NOMO-1 treated with DMSO at 0.1 percent for 48 hours (cell line): ENCODE measurements around the gene ESF1.
A peak's percentile ranks its signal among the peaks of the same experiment; 100 is the strongest.
"Not testable (repeated sequence)": the region's sequence is repeated elsewhere in the genome, so short reads cannot be mapped to it uniquely, and the experiment has no call there.

Source experiments
- DNase-seq: peaks from one replicate; lab custom pipeline; 2025; ENCODE audit not compliant: unreplicated experiment; lab: John Stamatoyannopoulos, UW

Gene ESF1

GRCh38 chr20:13745784-13746183 is 38.9 kb downstream of the ESF1 start:
- DNase-seq: no peak

- DNase-seq: no peak
Observed at GRCh38 chr20:13744352-13744751, 40.4 kb downstream of the ESF1 start.

- DNase-seq: no peak
Observed at GRCh38 chr20:13741879-13742278, 42.8 kb downstream of the ESF1 start.

- DNase-seq: no peak
Observed at GRCh38 chr20:13739731-13740649, 44.7 kb downstream of the ESF1 start.

- DNase-seq: not testable (repeated sequence)
Observed at GRCh38 chr20:13738187-13738586, 46.5 kb downstream of the ESF1 start.

GRCh38 chr20:13736436-13737191 is 48.1 kb downstream of the ESF1 start:
- no peak for DNase-seq

- no peak for DNase-seq
Observed at GRCh38 chr20:13735826-13736225, 48.9 kb downstream of the ESF1 start.

- peak; percentile 64 for DNase-seq
Observed at GRCh38 chr20:13723011-13723410, 61.7 kb downstream of the ESF1 start.

GRCh38 chr20:13718171-13718570 is 66.5 kb downstream of the ESF1 start:
- no peak for DNase-seq

GRCh38 chr20:13717631-13718044 is 67.1 kb downstream of the ESF1 start:
- peak; percentile 20 for DNase-seq

- DNase-seq: no peak
Observed at GRCh38 chr20:13715171-13715570, 69.5 kb downstream of the ESF1 start.

- no peak for DNase-seq
Observed at GRCh38 chr20:13708234-13708633, 76.5 kb downstream of the ESF1 start.

GRCh38 chr20:13703265-13703664 is 81.5 kb downstream of the ESF1 start:
- DNase-seq: no peak

- no peak for DNase-seq
Observed at GRCh38 chr20:13701486-13701885, 83.2 kb downstream of the ESF1 start.

- no peak for DNase-seq
Observed at GRCh38 chr20:13700761-13701160, 84.0 kb downstream of the ESF1 start.

GRCh38 chr20:13694420-13695150 is 90.1 kb downstream of the ESF1 start:
- DNase-seq: no peak

GRCh38 chr20:13692802-13693736 is 91.7 kb downstream of the ESF1 start:
- no peak for DNase-seq

- DNase-seq: no peak
Observed at GRCh38 chr20:13690943-13691342, 93.8 kb downstream of the ESF1 start.

GRCh38 chr20:13687815-13688214 is 96.9 kb downstream of the ESF1 start:
- no peak for DNase-seq

GRCh38 chr20:13685623-13686022 is 99.1 kb downstream of the ESF1 start:
- no peak for DNase-seq
